Type B pancreatic cell (in vitro differentiated cells): ENCODE results near the gene PABPN1L. TPM values are rescaled to one million over a fixed set of nuclear protein-coding genes. Genes with fewer than 3 reads are reported as not detected.

Source experiments
- DNase-seq: peaks from one replicate; pipeline ENCODE4 v3.0.0; 2021; ENCODE audit warnings: mixed read lengths; ENCODE audit not compliant: unreplicated experiment; ENCODE audit errors: extremely low spot score
- H3K27ac Mint-ChIP-seq: 2 replicates; pipeline ENCODE4 v1.8.0; 2021; ENCODE audit warnings: mild to moderate bottlenecking, mixed read lengths
- H3K27me3 Mint-ChIP-seq: 2 replicates; pipeline ENCODE4 v1.8.0; 2021; ENCODE audit warnings: mixed read lengths
- H3K36me3 Mint-ChIP-seq: 2 replicates; pipeline ENCODE4 v1.8.0; 2021; ENCODE audit warnings: mixed read lengths
- H3K4me1 Mint-ChIP-seq: one replicate; pipeline ENCODE4 v1.8.0; 2021; ENCODE audit warnings: mixed read lengths; ENCODE audit not compliant: unreplicated experiment
- H3K4me3 Mint-ChIP-seq: 2 replicates; pipeline ENCODE4 v1.8.0; 2021; ENCODE audit warnings: mild to moderate bottlenecking, mixed read lengths
- H3K9me3 Mint-ChIP-seq: 2 replicates; pipeline ENCODE4 v1.8.0; 2021; ENCODE audit warnings: mixed read lengths
- total RNA-seq: library from RNA; stranded (reverse); gene quantifications from 2 replicates; pipeline ENCODE4 v1.2.1, GENCODE V29; 2021; ENCODE audit warnings: low replicate concordance
- TF ChIP-seq, protein P1 (sequence below): fragments of 200-600 bp; sonication (generic); conservative IDR thresholded peaks from 2 replicates; pipeline ENCODE4 v1.5.0; 2021; ENCODE audit warnings: antibody characterized with exemption, mild to moderate bottlenecking

The PABPN1L gene
- total RNA-seq, 1 donor from 2014 or later, result not detected

DNA sequence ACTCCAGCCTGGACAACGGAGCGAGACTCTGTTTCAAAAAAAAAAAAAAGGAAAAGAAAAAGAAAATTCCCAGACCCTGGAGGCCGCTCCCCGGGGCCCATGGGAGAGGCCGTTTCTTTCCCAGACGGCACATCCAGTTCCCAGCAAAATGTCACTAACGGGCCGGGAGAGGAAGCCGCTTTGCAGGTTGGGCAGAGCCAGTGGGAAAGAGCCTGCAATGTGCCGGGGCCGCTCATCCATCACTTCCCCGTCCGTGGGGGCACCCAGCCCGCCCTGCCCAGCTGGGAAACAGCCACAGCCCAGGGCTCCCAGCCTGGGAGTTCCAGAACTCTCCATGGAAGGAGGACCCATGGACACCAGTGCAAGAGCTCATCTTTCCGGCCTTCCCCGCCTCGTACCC, 41.8 kb upstream of the PABPN1L start:
- TF ChIP-seq, protein P1, sequence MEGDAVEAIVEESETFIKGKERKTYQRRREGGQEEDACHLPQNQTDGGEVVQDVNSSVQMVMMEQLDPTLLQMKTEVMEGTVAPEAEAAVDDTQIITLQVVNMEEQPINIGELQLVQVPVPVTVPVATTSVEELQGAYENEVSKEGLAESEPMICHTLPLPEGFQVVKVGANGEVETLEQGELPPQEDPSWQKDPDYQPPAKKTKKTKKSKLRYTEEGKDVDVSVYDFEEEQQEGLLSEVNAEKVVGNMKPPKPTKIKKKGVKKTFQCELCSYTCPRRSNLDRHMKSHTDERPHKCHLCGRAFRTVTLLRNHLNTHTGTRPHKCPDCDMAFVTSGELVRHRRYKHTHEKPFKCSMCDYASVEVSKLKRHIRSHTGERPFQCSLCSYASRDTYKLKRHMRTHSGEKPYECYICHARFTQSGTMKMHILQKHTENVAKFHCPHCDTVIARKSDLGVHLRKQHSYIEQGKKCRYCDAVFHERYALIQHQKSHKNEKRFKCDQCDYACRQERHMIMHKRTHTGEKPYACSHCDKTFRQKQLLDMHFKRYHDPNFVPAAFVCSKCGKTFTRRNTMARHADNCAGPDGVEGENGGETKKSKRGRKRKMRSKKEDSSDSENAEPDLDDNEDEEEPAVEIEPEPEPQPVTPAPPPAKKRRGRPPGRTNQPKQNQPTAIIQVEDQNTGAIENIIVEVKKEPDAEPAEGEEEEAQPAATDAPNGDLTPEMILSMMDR, result no peak
- no peak overlapping the region for H3K4me3 Mint-ChIP-seq
- peaks cover 15% of the 10 kb centered on the region for H3K4me1 Mint-ChIP-seq
- no peak for DNase-seq
- H3K27me3 Mint-ChIP-seq, result no peaks in the 10 kb centered on the region
- no peak overlapping the region for H3K27ac Mint-ChIP-seq
- H3K36me3 Mint-ChIP-seq, result no peaks in the 10 kb centered on the region
- H3K9me3 Mint-ChIP-seq, result no peaks in the 10 kb centered on the region

DNA sequence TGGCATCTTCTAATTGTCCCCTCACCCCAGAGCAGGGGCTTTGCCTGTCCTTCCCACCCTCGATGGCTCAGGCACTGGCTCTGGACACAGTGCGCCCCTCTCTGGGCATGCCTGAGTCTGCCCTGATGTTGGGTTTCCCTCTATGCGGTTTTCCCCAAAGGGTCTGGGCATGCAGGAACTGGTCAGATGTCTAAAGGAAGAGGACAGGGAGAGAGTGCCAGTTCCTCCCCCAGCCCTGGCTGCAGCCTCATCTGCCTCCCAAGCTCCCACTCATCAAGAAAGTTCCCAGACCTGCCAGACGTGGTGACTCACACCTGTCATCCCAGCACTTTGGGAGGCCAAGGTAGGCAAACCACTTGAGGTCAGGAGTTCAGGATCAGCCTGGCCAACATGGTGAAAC, 41.3 kb upstream of the PABPN1L start:
- Mint-ChIP-seq H3K4me1 (peaks cover 15% of the 10 kb centered on the region), H3K27me3 (no peaks in the 10 kb centered on the region), H3K9me3 (no peaks in the 10 kb centered on the region), H3K4me3 (no peak overlapping the region), H3K36me3 (no peaks in the 10 kb centered on the region), H3K27ac (no peak overlapping the region)
- TF ChIP-seq, protein P1, result no peak
- DNase-seq, result no peak

DNA sequence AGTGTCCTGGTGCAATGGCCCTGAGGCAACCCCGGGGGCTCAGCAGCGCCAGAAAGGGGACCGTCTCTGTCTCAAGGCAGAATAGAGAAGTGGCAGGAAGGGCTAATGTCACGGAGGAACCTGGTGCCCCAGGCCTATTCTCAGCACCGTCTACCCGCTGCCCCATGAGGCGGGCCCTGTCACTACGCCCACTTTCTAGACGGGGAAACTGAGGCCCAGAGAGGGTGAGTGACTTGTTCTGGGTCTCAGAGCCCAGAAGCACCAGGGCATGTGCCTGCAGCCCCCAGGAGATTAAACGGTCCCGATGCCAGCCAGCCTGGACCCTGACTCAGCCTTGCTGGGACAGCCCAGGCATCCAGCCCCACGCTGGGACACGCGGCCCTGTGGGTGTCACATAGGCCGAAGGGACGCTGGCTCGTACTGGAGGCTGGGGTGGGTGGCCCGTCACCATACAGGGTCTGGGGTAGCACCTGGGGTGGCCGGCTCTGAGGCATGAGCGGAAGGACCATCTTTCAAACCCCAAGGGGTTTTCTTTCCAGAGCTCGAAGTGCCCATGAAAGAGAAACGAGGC, 40.2 kb upstream of the PABPN1L start:
- no peaks in the 10 kb centered on the region for H3K27me3 Mint-ChIP-seq
- DNase-seq, result no peak
- TF ChIP-seq, protein P1, result no peak
- H3K36me3 Mint-ChIP-seq, result no peaks in the 10 kb centered on the region
- H3K27ac Mint-ChIP-seq, result no peak overlapping the region
- H3K9me3 Mint-ChIP-seq, result no peaks in the 10 kb centered on the region
- H3K4me1 Mint-ChIP-seq, result peaks cover 10% of the 10 kb centered on the region
- no peak overlapping the region for H3K4me3 Mint-ChIP-seq

DNA sequence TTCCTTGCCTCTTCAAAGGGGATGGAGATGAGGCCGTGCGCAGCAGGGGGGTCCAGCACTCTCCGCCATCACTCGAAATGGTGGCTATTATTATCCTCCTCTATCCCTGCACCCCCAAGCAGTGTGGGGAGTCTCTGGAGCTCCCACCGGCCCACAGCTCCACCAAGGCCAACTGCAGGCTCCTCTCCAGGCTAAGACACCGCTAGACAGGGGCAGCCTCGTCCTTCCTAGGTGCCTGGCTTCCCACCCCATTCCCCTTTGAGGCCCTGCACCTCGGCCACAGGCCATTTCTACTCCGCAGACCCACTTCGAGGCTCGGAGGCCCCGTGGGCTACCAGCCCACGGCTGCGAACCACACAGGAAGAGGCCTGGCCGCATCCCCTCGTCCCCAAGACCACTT, 39.6 kb upstream of the PABPN1L start:
- DNase-seq, result no peak
- H3K27ac Mint-ChIP-seq, result no peak overlapping the region
- H3K9me3 Mint-ChIP-seq, result no peaks in the 10 kb centered on the region
- no peaks in the 10 kb centered on the region for H3K27me3 Mint-ChIP-seq
- H3K4me3 Mint-ChIP-seq, result no peak overlapping the region
- H3K4me1 Mint-ChIP-seq, result peaks cover 10% of the 10 kb centered on the region
- TF ChIP-seq, protein P1, result no peak
- no peaks in the 10 kb centered on the region for H3K36me3 Mint-ChIP-seq

DNA sequence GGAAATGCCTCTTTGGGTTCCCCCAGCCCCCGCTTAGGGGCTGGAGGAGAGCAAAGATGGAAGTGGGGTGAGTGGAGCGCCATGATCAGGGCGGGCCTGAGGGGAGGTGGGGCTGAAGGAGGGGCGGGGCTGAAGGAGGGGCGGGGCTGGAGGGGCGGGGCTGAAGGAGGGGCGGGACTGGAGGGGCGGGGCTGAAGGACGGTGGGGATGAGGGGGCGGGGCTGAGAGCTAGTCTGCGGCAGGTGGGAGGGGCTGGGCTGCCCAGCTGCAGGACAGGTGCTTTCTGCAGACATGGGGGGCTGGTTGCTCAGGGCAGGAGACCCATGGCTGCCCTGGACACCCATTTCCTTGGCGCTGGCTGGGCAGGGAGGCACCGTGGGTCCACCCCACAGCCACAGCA, 39.1 kb upstream of the PABPN1L start:
- Mint-ChIP-seq H3K27ac (no peak overlapping the region), H3K4me3 (no peak overlapping the region), H3K27me3 (no peaks in the 10 kb centered on the region), H3K36me3 (no peaks in the 10 kb centered on the region), H3K4me1 (peaks cover 10% of the 10 kb centered on the region), H3K9me3 (no peaks in the 10 kb centered on the region)
- TF ChIP-seq, protein P1, result no peak
- no peak for DNase-seq
